Ovary (tissue), 9 donors: ENCODE data around the gene BNC2. TPM values are rescaled to one million over a fixed set of nuclear protein-coding genes. Genes with fewer than 3 reads are reported as not detected.
"Not testable (repeated sequence)": the region's sequence is repeated elsewhere in the genome, so short reads cannot be mapped to it uniquely, and the experiment has no call there.

Experiments used
- DNase-seq, 5 donors: peaks; one replicate each; pipeline ENCODE4 v3.0.0-alpha.2; 2019 to 2020
- H3K27ac ChIP-seq, 2 donors: fragments of 200-600 bp; one replicate each; pipeline versions ENCODE4 v1.5.1 to v1.8.0; 2019 to 2022
- H3K27me3 ChIP-seq: fragments of 200-600 bp; one replicate; pipeline ENCODE4 v1.8.0; 2022
- H3K36me3 ChIP-seq: fragments of 200-600 bp; sonication (generic); one replicate; pipeline ENCODE4 v1.5.1; 2019
- H3K4me1 ChIP-seq: one replicate; pipeline ENCODE4 v1.8.1; 2013; ENCODE audit warnings: mild to moderate bottlenecking, moderate library complexity; ENCODE audit not compliant: insufficient read depth
- H3K4me3 ChIP-seq: fragments of 200-600 bp; sonication (generic); one replicate; pipeline ENCODE4 v1.5.1; 2017
- H3K9me3 ChIP-seq, 2 donors: fragments of 200-600 bp in 1 of 2; sonication (generic) in 1 of 2; one replicate each; pipeline versions ENCODE4 v1.5.1 to v1.8.1; 2013 to 2019; ENCODE audit warnings: mild to moderate bottlenecking in 1 of 2, moderate library complexity in 1 of 2
- CTCF ChIP-seq, 3 donors: fragments of 450-650 bp in 2 of 3; fragments of 200-600 bp in 1 of 3; IDR thresholded peaks; one replicate each; pipeline versions ENCODE4 v1.5.1 to v1.8.0; 2016 to 2022; ENCODE audit warnings: antibody characterized with exemption in 3 of 3, mild to moderate bottlenecking in 1 of 3
- EP300 ChIP-seq: sonication (generic); formaldehyde crosslinking; IDR thresholded peaks from one replicate; pipeline ENCODE4 v1.6.1; 2017; ENCODE audit warnings: antibody characterized with exemption
- POLR2A ChIP-seq: fragments of 450-650 bp; IDR thresholded peaks from one replicate; pipeline ENCODE4 v1.6.1; 2017; ENCODE audit warnings: antibody characterized with exemption, mild to moderate bottlenecking, moderate library complexity
- WGBS, 3 donors: extraction: QIAGEN DNeasy Blood & Tissue Kit in 1 of 3; methylation state at CpG; one replicate each; pipeline versions ENCODE4 v1.1.5 to v1.1.7; 2013 to 2017; 5-methylcytosine and 5-hydroxymethylcytosine counted together
- intact Hi-C, 4 donors: fragments of 100-400 bp; cut with DNase I; formaldehyde crosslinking; loops; one replicate each; pipeline versions ENCODE4 v1.11.0 to v1.15.1; 2022 to 2023
- polyA plus RNA-seq, 2 donors: library from polyadenylated mRNA; stranded (reverse); fragments of 200-250 nt in 1 of 2; fragments of 350-450 nt in 1 of 2; fragmentation: Illumina TruSeq in 1 of 2; extraction: RNeasy Lipid Tissue Mini Kit (QIAGEN cat#74804) in 1 of 2; gene quantifications; one replicate each; pipeline ENCODE4 v1.2.3, GENCODE V29; 2013 to 2014
- total RNA-seq, 7 donors: library from RNA; depleted of rRNA in 2 of 7; stranded (reverse); fragments of >200 nt in 2 of 7; fragmentation: NEBNext Ultra II Directional in 3 of 7; extraction: Animal tissue kit (Norgen Biotek cat#: 25700) in 3 of 7; gene quantifications; one replicate each; pipeline versions ENCODE4 v1.1.0 to v1.2.4, GENCODE V29; 2016 to 2023
- donor health status: DM: no; HTN: no; CAD: no; lungs with moderate emphysema.
- donor health status: DM: no; HTN: no; CAD: no.
- donor health status: Bipolar disorder and iron deficiency.
- donor health status: DM: yes; HTN: yes; CAD: no.
- donor health status: DM: no; HTN: no; CAD: no.
- donor health status: DM: yes; HTN: yes; CAD: no.

The BNC2 gene
- total and polyA plus RNA-seq, 9 donors: 17.2 to 232 (median 197) TPM

DNA sequence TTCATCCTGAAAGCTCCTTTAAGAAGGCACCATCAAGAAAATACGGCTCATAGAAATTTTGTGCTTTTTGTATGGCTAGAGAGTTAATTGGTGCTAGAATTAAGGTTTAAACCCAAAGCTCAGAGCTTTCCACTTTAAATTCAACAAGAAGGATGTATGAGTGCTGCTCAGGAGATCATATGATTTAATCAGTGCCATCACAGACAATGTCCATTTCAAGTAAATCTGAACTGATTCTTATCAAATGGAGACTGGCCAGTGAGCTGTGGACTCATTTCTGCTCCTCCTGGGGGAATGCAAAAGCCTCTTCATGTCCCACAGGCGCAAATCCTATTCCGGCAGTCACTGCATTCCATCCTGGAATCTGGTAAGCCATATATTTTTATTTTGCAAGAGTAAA lies 327.2 kb downstream of the BNC2 start:
- Histone ChIP-seq H3K4me3 (no peak overlapping the region), H3K27me3 (no peaks in the 10 kb centered on the region), H3K27ac (peak overlapping the region in 1 of 2 donors; percentile 68), H3K36me3 (no peaks in the 10 kb centered on the region), H3K9me3 (no peaks in the 10 kb centered on the region), H3K4me1 (peaks cover 14% of the 10 kb centered on the region)
- DNase-seq: no peak
- intact Hi-C loops: no loop called here
- WGBS, 3 donors: 16 to 33% (median 27%) methylated on average over 3 of the region's 3 CpGs
- TF ChIP-seq EP300 (no peak), POLR2A (no peak), CTCF (IDR thresholded peaks at IDR 0.05) (no peak)

DNA sequence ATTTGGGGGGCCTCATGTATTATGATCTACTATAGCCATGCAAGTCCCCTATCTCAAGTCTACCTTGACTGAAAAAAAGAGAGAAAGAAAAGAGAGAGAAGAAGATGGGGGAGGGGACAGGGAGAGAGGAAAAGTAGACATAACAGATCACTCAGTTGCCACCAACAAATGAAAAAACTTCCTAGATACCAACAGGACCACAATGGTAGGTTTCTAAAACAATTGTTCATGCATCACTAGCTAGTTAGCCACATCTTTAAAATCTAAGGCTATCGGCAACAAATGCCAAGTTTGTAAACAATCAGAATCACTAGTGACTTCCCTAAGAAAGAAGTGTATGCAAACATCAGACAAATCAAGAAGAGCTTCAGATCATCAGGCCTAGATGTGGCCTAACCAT lies 328.2 kb downstream of the BNC2 start:
- DNase-seq: no peak
- no peaks in the 10 kb centered on the region for H3K27me3 ChIP-seq
- peak overlapping the region in 1 of 2 donors; percentile 68 for H3K27ac ChIP-seq
- H3K9me3 ChIP-seq: no peaks in the 10 kb centered on the region
- H3K4me1 ChIP-seq: peaks cover 14% of the 10 kb centered on the region
- no peaks in the 10 kb centered on the region for H3K36me3 ChIP-seq
- no peak overlapping the region for H3K4me3 ChIP-seq
- no peak for TF ChIP-seq CTCF (IDR thresholded peaks at IDR 0.05)
- no peak for TF ChIP-seq POLR2A
- no peak for TF ChIP-seq EP300
- WGBS, 3 donors: 67 to 74% (median 68%) methylated on average over 1 of the region's 1 CpG
- intact Hi-C loops: no loop called here

- no peaks in the 10 kb centered on the region for H3K36me3 ChIP-seq
- H3K9me3 ChIP-seq: no peaks in the 10 kb centered on the region
- H3K27ac ChIP-seq: no peak overlapping the region
- TF ChIP-seq EP300: no peak
- no peak for TF ChIP-seq POLR2A
- no peak for TF ChIP-seq CTCF (IDR thresholded peaks at IDR 0.05)
- intact Hi-C loops: no loop called here
- H3K27me3 ChIP-seq: no peaks in the 10 kb centered on the region
- WGBS, 3 donors: 51 to 63% (median 60%) methylated on average over 7 of the region's 7 CpGs
- no peak for DNase-seq
- peaks cover 14% of the 10 kb centered on the region for H3K4me1 ChIP-seq
- H3K4me3 ChIP-seq: no peak overlapping the region
Measured at GRCh38 chr9:16540743-16541613, 329.5 kb downstream of the BNC2 start.

- WGBS, 3 donors: 100% methylated on average over 1 of the region's 1 CpG
Measured at GRCh38 chr9:16539626-16540025, 330.8 kb downstream of the BNC2 start.

DNA sequence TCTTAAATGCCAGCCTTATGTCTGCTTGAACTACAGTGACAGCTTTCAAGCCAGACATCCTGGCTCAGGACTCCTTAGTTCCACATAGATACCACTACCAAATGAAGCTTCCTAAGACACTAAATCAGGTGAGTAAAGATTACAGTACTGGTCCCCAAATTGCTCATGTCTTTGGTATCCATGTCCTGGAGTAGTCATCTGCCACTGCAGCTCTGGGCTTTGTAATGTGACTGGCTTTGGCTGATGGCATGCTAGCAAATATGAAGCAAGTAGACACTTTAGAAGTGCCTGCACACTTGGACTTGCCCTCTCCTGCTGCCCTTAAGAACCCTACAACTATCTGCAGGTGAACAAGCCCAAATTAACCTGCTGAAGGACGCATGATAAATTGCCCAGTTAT lies 334.9 kb downstream of the BNC2 start:
- Histone ChIP-seq H3K27ac (peak overlapping the region in 1 of 2 donors; percentile 50), H3K27me3 (no peaks in the 10 kb centered on the region), H3K4me3 (no peak overlapping the region), H3K4me1 (peaks cover 6% of the 10 kb centered on the region), H3K36me3 (no peaks in the 10 kb centered on the region), H3K9me3 (no peaks in the 10 kb centered on the region)
- no peak for DNase-seq
- no peak for TF ChIP-seq CTCF (IDR thresholded peaks at IDR 0.05)
- TF ChIP-seq EP300: no peak
- no peak for TF ChIP-seq POLR2A
- 94 to 97% (median 95%) methylated on average over 1 of the region's 1 CpG for WGBS, 3 donors
- intact Hi-C loops: no loop called here

More at GRCh38 chr9:16539626-16540025, 330.8 kb downstream of the BNC2 start:
- intact Hi-C loops, DNase-seq, H3K36me3 ChIP-seq, H3K4me3 ChIP-seq, H3K9me3 ChIP-seq, H3K27ac ChIP-seq, H3K27me3 ChIP-seq: not testable (repeated sequence)
- peaks cover 12% of the 10 kb centered on the region for H3K4me1 ChIP-seq
